ENCODE measurements around the gene NPAS3.

Gene NPAS3

DNA sequence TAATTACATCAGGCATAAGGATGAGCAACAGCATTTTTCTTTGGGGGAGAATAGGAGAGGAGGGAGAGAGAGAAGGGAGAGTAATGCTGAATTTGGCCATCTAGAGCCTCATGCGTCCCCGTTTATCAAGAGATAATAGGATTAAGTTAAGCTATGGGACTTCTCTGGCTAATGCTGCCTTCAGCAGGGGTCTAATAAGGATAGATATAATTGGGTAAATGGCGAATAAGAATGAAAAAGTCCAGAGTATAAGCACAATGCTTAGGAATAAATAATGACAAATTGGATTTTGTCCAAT, 542.2 kb downstream of the NPAS3 start:
- DNase-seq (ENCODE audit: low read depth): no peak
- H3K4me3 ChIP-seq (ENCODE audit: control insufficient read depth, low read depth, low read length): no peak overlapping the region
- TF ChIP-seq, protein P1, sequence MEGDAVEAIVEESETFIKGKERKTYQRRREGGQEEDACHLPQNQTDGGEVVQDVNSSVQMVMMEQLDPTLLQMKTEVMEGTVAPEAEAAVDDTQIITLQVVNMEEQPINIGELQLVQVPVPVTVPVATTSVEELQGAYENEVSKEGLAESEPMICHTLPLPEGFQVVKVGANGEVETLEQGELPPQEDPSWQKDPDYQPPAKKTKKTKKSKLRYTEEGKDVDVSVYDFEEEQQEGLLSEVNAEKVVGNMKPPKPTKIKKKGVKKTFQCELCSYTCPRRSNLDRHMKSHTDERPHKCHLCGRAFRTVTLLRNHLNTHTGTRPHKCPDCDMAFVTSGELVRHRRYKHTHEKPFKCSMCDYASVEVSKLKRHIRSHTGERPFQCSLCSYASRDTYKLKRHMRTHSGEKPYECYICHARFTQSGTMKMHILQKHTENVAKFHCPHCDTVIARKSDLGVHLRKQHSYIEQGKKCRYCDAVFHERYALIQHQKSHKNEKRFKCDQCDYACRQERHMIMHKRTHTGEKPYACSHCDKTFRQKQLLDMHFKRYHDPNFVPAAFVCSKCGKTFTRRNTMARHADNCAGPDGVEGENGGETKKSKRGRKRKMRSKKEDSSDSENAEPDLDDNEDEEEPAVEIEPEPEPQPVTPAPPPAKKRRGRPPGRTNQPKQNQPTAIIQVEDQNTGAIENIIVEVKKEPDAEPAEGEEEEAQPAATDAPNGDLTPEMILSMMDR (IDR thresholded peaks at IDR 0.05; ENCODE audit: control insufficient read depth, insufficient read depth, low read depth, low read length, missing control alignments): no peak

DNA sequence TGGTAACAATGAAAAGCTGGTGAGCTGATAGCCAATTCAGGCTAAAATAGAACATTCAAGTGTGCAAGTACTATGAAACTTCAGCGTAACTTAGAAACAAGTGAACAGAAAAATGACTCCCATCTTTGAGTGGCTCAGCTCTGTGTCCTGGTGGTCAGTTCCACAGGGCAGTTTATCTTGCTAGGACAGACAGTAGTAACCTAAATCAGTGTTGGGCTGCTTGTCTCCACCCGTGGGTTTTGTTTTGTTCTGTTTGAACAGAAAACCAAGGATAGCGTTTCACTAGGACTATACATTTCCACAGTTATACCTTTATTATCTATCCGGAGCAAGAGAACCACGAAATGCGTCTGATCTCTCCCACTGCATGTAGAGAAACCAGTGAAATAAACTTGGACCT, 544.4 kb downstream of the NPAS3 start:
- no peak for DNase-seq (ENCODE audit: low read depth)
- no peak overlapping the region for H3K4me3 ChIP-seq (ENCODE audit: control insufficient read depth, low read depth, low read length)
- TF ChIP-seq, protein P1 (IDR thresholded peaks at IDR 0.05; ENCODE audit: control insufficient read depth, insufficient read depth, low read depth, low read length, missing control alignments): no peak

DNA sequence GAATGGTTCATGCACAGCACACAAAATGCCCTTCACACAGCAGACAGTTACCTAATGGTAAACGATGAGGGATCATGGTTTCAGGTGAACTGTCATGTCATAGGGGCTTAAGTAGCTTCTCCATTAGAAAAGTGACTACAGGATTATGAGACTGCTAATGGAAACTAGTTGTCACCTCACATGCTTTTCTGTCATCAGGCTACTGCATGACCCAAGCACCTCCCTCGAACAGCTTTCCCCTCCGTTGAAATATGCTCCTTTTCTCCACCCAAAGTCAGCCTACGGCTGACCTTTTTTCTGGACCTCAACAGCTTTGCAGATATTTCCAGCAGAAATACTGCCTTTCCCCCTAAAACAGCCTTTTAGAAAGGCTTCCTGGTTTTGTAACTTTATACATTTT, 544.9 kb downstream of the NPAS3 start:
- no peak for DNase-seq (ENCODE audit: low read depth)
- no peak overlapping the region for H3K4me3 ChIP-seq (ENCODE audit: control insufficient read depth, low read depth, low read length)
- TF ChIP-seq, protein P1 (IDR thresholded peaks at IDR 0.05; ENCODE audit: control insufficient read depth, insufficient read depth, low read depth, low read length, missing control alignments): no peak

DNA sequence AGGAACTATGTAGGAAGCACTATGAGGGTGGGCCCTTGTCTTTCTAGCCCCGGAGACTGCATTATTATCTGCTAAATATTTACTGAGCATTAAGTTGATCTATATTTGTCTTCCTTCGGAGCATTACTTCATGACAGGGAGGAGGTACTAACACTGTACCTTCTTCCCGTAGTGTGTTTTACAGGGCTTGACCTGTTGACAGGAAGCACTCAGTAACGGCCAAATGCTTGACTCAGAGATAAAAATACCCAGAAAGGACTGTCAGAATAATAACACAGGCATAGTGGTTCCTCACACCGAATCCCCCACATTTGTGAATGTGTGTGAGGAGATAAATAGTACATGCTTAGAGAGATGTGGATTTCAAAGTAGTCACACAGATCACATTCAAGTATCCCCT, 545.6 kb downstream of the NPAS3 start:
- TF ChIP-seq, protein P1 (IDR thresholded peaks at IDR 0.05; ENCODE audit: control insufficient read depth, insufficient read depth, low read depth, low read length, missing control alignments): no peak
- no peak overlapping the region for H3K4me3 ChIP-seq (ENCODE audit: control insufficient read depth, low read depth, low read length)
- DNase-seq (ENCODE audit: low read depth): no peak

DNA sequence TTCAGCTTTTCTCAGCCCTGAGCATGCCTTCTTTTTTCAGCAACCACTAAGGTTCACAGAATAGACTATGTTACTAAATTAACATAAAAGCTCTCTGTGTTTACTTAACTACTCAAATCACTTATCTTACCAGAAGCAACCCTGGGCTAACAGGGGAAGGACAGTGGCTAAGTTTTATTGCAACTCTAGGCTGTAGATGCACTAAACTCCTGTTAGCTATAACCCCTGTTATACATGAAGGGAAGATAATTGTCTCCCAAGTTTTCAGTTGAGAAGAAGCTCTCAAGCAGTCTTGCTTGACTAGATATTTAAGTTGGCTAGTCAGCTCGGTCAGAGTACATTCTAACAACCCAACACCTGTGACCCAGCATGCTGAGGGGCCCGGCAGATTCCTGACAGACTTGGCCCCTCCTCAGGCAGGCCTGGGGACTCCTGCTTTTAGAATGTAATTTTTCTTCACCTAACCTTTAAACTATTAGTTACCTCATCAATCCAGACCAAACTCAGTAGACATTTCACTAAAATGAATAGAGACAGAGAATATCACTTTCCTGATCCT, 547.7 kb downstream of the NPAS3 start:
- no peak for DNase-seq (ENCODE audit: low read depth)
- TF ChIP-seq, protein P1 (IDR thresholded peaks at IDR 0.05; ENCODE audit: control insufficient read depth, insufficient read depth, low read depth, low read length, missing control alignments): no peak
- H3K4me3 ChIP-seq (ENCODE audit: control insufficient read depth, low read depth, low read length): no peak overlapping the region

DNA sequence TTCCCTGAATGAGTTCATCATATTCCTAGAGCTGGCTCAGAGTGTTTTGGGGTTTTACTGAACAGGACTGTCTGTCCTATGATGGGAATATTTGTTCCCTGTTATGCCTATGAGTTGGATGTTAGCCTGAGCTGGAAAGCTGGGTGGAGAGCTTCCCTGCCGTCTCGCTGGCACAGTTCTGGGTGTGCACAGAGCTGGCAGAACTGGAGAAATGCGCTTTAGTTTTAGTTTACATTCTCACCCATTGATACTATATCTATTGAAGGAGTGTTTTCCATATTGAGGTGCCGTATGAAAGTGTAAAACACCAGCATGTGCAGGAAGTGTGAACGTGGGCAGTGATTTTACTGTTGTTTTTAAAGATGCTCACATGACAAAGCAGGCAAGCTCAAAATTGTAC, 549.9 kb downstream of the NPAS3 start:
- TF ChIP-seq, protein P1 (IDR thresholded peaks at IDR 0.05; ENCODE audit: control insufficient read depth, insufficient read depth, low read depth, low read length, missing control alignments): no peak
- no peak for DNase-seq (ENCODE audit: low read depth)
- H3K4me3 ChIP-seq (ENCODE audit: control insufficient read depth, low read depth, low read length): no peak overlapping the region

DNA sequence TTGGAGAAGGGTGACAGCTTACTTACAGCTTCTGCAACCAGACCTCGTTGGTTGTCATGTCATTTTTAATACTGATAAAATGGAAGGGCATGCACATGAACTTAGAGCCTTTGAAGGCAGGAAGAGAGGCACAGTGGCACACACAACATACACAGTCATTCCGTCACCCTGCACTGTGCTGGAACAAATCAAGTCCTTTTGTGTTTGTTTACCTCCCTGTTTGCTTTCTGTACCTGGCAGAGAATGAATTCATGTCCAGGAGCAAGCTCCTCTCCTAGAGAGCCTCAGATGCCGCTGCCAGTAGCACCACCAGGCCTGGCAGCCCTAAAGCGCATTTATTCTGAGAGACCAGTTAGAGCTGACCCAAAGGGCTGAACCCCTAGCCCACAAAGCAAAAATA, 551.9 kb downstream of the NPAS3 start:
- no peak for DNase-seq (ENCODE audit: low read depth)
- no peak overlapping the region for H3K4me3 ChIP-seq (ENCODE audit: control insufficient read depth, low read depth, low read length)
- TF ChIP-seq, protein P1 (IDR thresholded peaks at IDR 0.05; ENCODE audit: control insufficient read depth, insufficient read depth, low read depth, low read length, missing control alignments): no peak

Measured in AG09309 (cell line).